HepG2 (cell line): ENCODE data around the gene ANKRD13C. TPM values are rescaled to one million over a fixed set of nuclear protein-coding genes. Genes with fewer than 3 reads are reported as not detected.

Source experiments
- IRX3 ChIP-seq: sonication (generic); formaldehyde crosslinking; IDR thresholded peaks from 2 replicates; pipeline ENCODE4 v1.8.1; 2023; ENCODE audit warnings: mild to moderate bottlenecking, low read depth, missing genetic modification reagents, borderline replicate concordance
- KAT2B ChIP-seq: fragments of 150-350 bp; IDR thresholded peaks from 2 replicates; pipeline ENCODE4 v1.6.1; 2014; ENCODE audit warnings: low read depth, low read length, borderline replicate concordance
- PBX3 ChIP-seq: sonication (generic); formaldehyde crosslinking; IDR thresholded peaks from 2 replicates; pipeline ENCODE4 v1.8.1; 2023; ENCODE audit warnings: missing genetic modification reagents, inconsistent platforms, borderline replicate concordance
- SMAD1 ChIP-seq: sonication (generic); formaldehyde crosslinking; IDR thresholded peaks from 2 replicates; pipeline ENCODE4 v1.4.0; 2020; ENCODE audit warnings: missing genetic modification reagents, low read depth, mild to moderate bottlenecking, borderline replicate concordance
- TBX3 ChIP-seq: fragments of 450-650 bp; IDR thresholded peaks from 2 replicates; pipeline ENCODE4 v1.6.1; 2017; ENCODE audit warnings: antibody characterized with exemption, mild to moderate bottlenecking, inconsistent platforms, borderline replicate concordance
- ZBTB2 ChIP-seq: sonication (generic); formaldehyde crosslinking; IDR thresholded peaks from 2 replicates; pipeline ENCODE4 v1.8.0; 2022; ENCODE audit warnings: low read depth, missing genetic modification reagents
- ZNF446 ChIP-seq: sonication (generic); formaldehyde crosslinking; IDR thresholded peaks from 2 replicates; pipeline ENCODE4 v1.5.0; 2020; ENCODE audit warnings: mild to moderate bottlenecking, missing genetic modification reagents
- ZNF564 ChIP-seq: sonication (generic); formaldehyde crosslinking; IDR thresholded peaks from 2 replicates; pipeline ENCODE4 v1.8.1; 2023; ENCODE audit warnings: mild to moderate bottlenecking, missing genetic modification reagents
- ZNF687 ChIP-seq: sonication (generic); formaldehyde crosslinking; IDR thresholded peaks from 2 replicates; pipeline ENCODE4 v1.5.1; 2020; ENCODE audit warnings: mild to moderate bottlenecking, missing genetic modification reagents, moderate library complexity
- ZNF780A ChIP-seq: sonication (generic); formaldehyde crosslinking; IDR thresholded peaks from 2 replicates; pipeline ENCODE4 v1.8.0; 2022; ENCODE audit warnings: mild to moderate bottlenecking, missing genetic modification reagents, moderate library complexity
- polyA plus RNA-seq, 8 experiments: library from polyadenylated mRNA; depleted of rRNA in 3 of 8; stranded (reverse) in 7 of 8; unstranded in 1 of 8; fragments of >200 nt; fragmentation: Illumina TruSeq in 4 of 8; extraction: Trizol in 4 of 8; gene quantifications; 2 replicates each; pipeline versions ENCODE4 v1.2.1 to v1.2.3, GENCODE V29; 2011 to 2016; ENCODE audit warnings: low read depth in 4 of 8, missing spikeins in 1 of 8, mixed read lengths in 1 of 8; ENCODE audit not compliant: insufficient read depth in 1 of 8
- total RNA-seq, 5 experiments: library from RNA; depleted of rRNA; stranded (reverse); fragments of >200 nt; fragmentation: Illumina TruSeq; extraction: Trizol; gene quantifications; 2 replicates each; pipeline ENCODE4 v1.2.3, GENCODE V29; 2016; ENCODE audit warnings: low read depth in 1 of 5
- TF ChIP-seq, protein P1 (sequence below): fragments of 450-650 bp; IDR thresholded peaks from 2 replicates; pipeline ENCODE4 v1.6.1; 2017
- TF ChIP-seq, protein P2 (sequence below): sonication (generic); formaldehyde crosslinking; IDR thresholded peaks from 2 replicates; pipeline ENCODE4 v1.5.0; 2020; ENCODE audit warnings: mild to moderate bottlenecking, missing genetic modification reagents, borderline replicate concordance
- TF ChIP-seq, protein P3 (sequence below): sonication (generic); formaldehyde crosslinking; IDR thresholded peaks from 2 replicates; pipeline ENCODE4 v1.4.0; 2020; ENCODE audit warnings: missing genetic modification reagents

The ANKRD13C gene
- total and polyA plus RNA-seq, 2 of the 13 experiments (the other 11 are each of a cell fraction or from before 2014, with no cell fraction given): 6.2 to 17.6 TPM

GRCh38 chr1:70354332-70355110 is at the start of gene ANKRD13C (continued):
- TF ChIP-seq ZBTB2 (no peak; the same call in 1 of the 2 replicates), ZNF780A (CRISPR knock-in tag) (no peak), ZNF687 (peak; percentile 96), SMAD1 (peak; percentile 33; the same call in 1 of the 2 replicates), TBX3 (peak; percentile 72), PBX3 (CRISPR knock-in tag) (0 out of 2 replicates have a peak, but pooled peaks have one; percentile 14), IRX3 (CRISPR knock-in tag) (no peak), ZNF446 (CRISPR knock-in tag) (no peak), ZNF564 (CRISPR knock-in tag) (no peak), KAT2B (no peak)
- TF ChIP-seq, protein P1, sequence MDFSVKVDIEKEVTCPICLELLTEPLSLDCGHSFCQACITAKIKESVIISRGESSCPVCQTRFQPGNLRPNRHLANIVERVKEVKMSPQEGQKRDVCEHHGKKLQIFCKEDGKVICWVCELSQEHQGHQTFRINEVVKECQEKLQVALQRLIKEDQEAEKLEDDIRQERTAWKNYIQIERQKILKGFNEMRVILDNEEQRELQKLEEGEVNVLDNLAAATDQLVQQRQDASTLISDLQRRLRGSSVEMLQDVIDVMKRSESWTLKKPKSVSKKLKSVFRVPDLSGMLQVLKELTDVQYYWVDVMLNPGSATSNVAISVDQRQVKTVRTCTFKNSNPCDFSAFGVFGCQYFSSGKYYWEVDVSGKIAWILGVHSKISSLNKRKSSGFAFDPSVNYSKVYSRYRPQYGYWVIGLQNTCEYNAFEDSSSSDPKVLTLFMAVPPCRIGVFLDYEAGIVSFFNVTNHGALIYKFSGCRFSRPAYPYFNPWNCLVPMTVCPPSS: no peak
- TF ChIP-seq, protein P2, sequence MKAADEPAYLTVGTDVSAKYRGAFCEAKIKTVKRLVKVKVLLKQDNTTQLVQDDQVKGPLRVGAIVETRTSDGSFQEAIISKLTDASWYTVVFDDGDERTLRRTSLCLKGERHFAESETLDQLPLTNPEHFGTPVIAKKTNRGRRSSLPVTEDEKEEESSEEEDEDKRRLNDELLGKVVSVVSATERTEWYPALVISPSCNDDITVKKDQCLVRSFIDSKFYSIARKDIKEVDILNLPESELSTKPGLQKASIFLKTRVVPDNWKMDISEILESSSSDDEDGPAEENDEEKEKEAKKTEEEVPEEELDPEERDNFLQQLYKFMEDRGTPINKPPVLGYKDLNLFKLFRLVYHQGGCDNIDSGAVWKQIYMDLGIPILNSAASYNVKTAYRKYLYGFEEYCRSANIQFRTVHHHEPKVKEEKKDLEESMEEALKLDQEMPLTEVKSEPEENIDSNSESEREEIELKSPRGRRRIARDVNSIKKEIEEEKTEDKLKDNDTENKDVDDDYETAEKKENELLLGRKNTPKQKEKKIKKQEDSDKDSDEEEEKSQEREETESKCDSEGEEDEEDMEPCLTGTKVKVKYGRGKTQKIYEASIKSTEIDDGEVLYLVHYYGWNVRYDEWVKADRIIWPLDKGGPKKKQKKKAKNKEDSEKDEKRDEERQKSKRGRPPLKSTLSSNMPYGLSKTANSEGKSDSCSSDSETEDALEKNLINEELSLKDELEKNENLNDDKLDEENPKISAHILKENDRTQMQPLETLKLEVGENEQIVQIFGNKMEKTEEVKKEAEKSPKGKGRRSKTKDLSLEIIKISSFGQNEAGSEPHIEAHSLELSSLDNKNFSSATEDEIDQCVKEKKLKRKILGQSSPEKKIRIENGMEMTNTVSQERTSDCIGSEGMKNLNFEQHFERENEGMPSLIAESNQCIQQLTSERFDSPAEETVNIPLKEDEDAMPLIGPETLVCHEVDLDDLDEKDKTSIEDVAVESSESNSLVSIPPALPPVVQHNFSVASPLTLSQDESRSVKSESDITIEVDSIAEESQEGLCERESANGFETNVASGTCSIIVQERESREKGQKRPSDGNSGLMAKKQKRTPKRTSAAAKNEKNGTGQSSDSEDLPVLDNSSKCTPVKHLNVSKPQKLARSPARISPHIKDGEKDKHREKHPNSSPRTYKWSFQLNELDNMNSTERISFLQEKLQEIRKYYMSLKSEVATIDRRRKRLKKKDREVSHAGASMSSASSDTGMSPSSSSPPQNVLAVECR (CRISPR knock-in tag): peak; percentile 87; the same call in 1 of the 2 replicates
- TF ChIP-seq, protein P3, sequence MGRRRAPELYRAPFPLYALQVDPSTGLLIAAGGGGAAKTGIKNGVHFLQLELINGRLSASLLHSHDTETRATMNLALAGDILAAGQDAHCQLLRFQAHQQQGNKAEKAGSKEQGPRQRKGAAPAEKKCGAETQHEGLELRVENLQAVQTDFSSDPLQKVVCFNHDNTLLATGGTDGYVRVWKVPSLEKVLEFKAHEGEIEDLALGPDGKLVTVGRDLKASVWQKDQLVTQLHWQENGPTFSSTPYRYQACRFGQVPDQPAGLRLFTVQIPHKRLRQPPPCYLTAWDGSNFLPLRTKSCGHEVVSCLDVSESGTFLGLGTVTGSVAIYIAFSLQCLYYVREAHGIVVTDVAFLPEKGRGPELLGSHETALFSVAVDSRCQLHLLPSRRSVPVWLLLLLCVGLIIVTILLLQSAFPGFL (CRISPR knock-in tag): no peak
